Trophoblast cell (in vitro differentiated cells and primary cell): ENCODE measurements around the gene PRKCE.

Source experiments
- DNase-seq, 2 donors: peaks; one replicate each; pipeline ENCODE4 v3.0.0-alpha.2; 2016
- H2AFZ ChIP-seq: 2 replicates; pipeline ENCODE4 v1.6.1; 2013; ENCODE audit warnings: low read length, moderate library complexity, mild to moderate bottlenecking; ENCODE audit not compliant: insufficient read depth, poor library complexity
- H2AK5ac ChIP-seq: 2 replicates; pipeline ENCODE4 v1.6.1; 2013; ENCODE audit warnings: mild to moderate bottlenecking, low read length
- H2BK120ac ChIP-seq: 2 replicates; pipeline ENCODE4 v1.6.1; 2013; ENCODE audit warnings: low read length, mild to moderate bottlenecking, moderate library complexity; ENCODE audit not compliant: insufficient read depth, poor library complexity
- H2BK12ac ChIP-seq: 2 replicates; pipeline ENCODE4 v1.6.1; 2013; ENCODE audit warnings: mild to moderate bottlenecking, low read length, moderate library complexity
- H2BK5ac ChIP-seq: 2 replicates; pipeline ENCODE4 v1.6.1; 2013; ENCODE audit warnings: low read length, low read depth, moderate library complexity, mild to moderate bottlenecking; ENCODE audit not compliant: poor library complexity
- H3K14ac ChIP-seq: 2 replicates; pipeline ENCODE4 v1.6.1; 2013; ENCODE audit warnings: mild to moderate bottlenecking, low read length
- H3K18ac ChIP-seq: 2 replicates; pipeline ENCODE4 v1.6.1; 2013; ENCODE audit warnings: mild to moderate bottlenecking, low read length
- H3K23ac ChIP-seq: 2 replicates; pipeline ENCODE4 v1.6.1; 2013; ENCODE audit warnings: low read length
- H3K27ac ChIP-seq: 2 replicates; pipeline ENCODE4 v1.5.1; 2013; ENCODE audit warnings: low read depth, mild to moderate bottlenecking, inconsistent platforms, low read length, moderate library complexity
- H3K27me3 ChIP-seq: 2 replicates; pipeline ENCODE4 v1.6.1; 2013; ENCODE audit warnings: inconsistent platforms, mild to moderate bottlenecking, low read length, moderate library complexity; ENCODE audit not compliant: insufficient read depth
- H3K36me3 ChIP-seq, 2 experiments: 1 replicate in 1 of 2; 2 replicates in 1 of 2; pipeline ENCODE4 v1.6.1; 2013; ENCODE audit warnings: low read length in 2 of 2, mild to moderate bottlenecking in 2 of 2, moderate library complexity in 1 of 2; ENCODE audit not compliant: insufficient read depth in 2 of 2, control insufficient read depth in 1 of 2
- H3K4ac ChIP-seq: 2 replicates; pipeline ENCODE4 v1.6.1; 2013; ENCODE audit warnings: low read depth, mild to moderate bottlenecking, low read length, moderate library complexity
- H3K4me1 ChIP-seq, 2 experiments: 1 replicate in 1 of 2; 2 replicates in 1 of 2; pipeline ENCODE4 v1.6.1; 2013; ENCODE audit warnings: low read length in 2 of 2, mild to moderate bottlenecking in 2 of 2, moderate library complexity in 1 of 2; ENCODE audit not compliant: insufficient read depth in 2 of 2, control insufficient read depth in 1 of 2
- H3K4me2 ChIP-seq: 2 replicates; pipeline ENCODE4 v1.6.1; 2013; ENCODE audit warnings: inconsistent platforms, mild to moderate bottlenecking, low read length, moderate library complexity
- H3K4me3 ChIP-seq: 2 replicates; pipeline ENCODE4 v1.5.1; 2013; ENCODE audit warnings: mild to moderate bottlenecking, low read depth, low read length, inconsistent platforms
- H3K79me1 ChIP-seq: one replicate; pipeline ENCODE4 v1.6.1; 2013; ENCODE audit warnings: low read length
- H3K79me2 ChIP-seq: 2 replicates; pipeline ENCODE4 v1.6.1; 2013; ENCODE audit warnings: low read length, mild to moderate bottlenecking; ENCODE audit not compliant: control insufficient read depth, insufficient read depth, poor library complexity
- H3K9ac ChIP-seq: 2 replicates; pipeline ENCODE4 v1.6.1; 2013; ENCODE audit warnings: mild to moderate bottlenecking, low read length
- H3K9me3 ChIP-seq: 2 replicates; pipeline ENCODE4 v1.6.1; 2013; ENCODE audit warnings: low read depth, mild to moderate bottlenecking, control low read depth, inconsistent platforms, low read length; ENCODE audit not compliant: insufficient read depth
- H4K12ac ChIP-seq: 2 replicates; pipeline ENCODE4 v1.6.1; 2013; ENCODE audit warnings: low read depth, mild to moderate bottlenecking, low read length, moderate library complexity
- H4K8ac ChIP-seq: 2 replicates; pipeline ENCODE4 v1.6.1; 2013; ENCODE audit warnings: low read depth, mild to moderate bottlenecking, low read length, moderate library complexity
- H4K91ac ChIP-seq: one replicate; pipeline ENCODE4 v1.6.1; 2013; ENCODE audit warnings: low read depth, mild to moderate bottlenecking, low read length, moderate library complexity
- WGBS: extraction: QIAGEN DNeasy Blood & Tissue Kit; methylation state at CpG from one replicate; pipeline ENCODE4 v1.1.7; 2013; ENCODE audit warnings: missing lambda C conversion rate; ENCODE audit not compliant: insufficient read length, insufficient coverage; ENCODE audit errors: extremely low coverage; 5-methylcytosine and 5-hydroxymethylcytosine counted together

The PRKCE gene

GRCh38 chr2:45910473-45911060 is 259.1 kb downstream of the PRKCE start:
- H3K9me3 ChIP-seq: no peaks in the 10 kb centered on the region
- no peak overlapping the region for H3K9ac ChIP-seq
- H3K14ac ChIP-seq: no peak overlapping the region
- no peaks in the 10 kb centered on the region for H3K79me2 ChIP-seq
- no peaks in the 10 kb centered on the region for H3K79me1 ChIP-seq
- no peak overlapping the region for H3K4me2 ChIP-seq
- H2BK120ac ChIP-seq: no peak overlapping the region
- no peak overlapping the region for H4K91ac ChIP-seq
- no CpG with 5 or more reads among the region's 7 CpGs for WGBS
- H3K27ac ChIP-seq: no peak overlapping the region
- no peak overlapping the region for H3K4me3 ChIP-seq
- no peaks in the 10 kb centered on the region for H3K36me3 ChIP-seq
- no peaks in the 10 kb centered on the region for H3K4me1 ChIP-seq
- H2BK12ac ChIP-seq: no peak overlapping the region
- H2BK5ac ChIP-seq: no peak overlapping the region
- H3K23ac ChIP-seq: no peak overlapping the region
- no peak overlapping the region for H2AK5ac ChIP-seq
- no peak overlapping the region for H3K4ac ChIP-seq
- H3K27me3 ChIP-seq: no peaks in the 10 kb centered on the region
- no peak overlapping the region for H3K18ac ChIP-seq
- no peak overlapping the region for H4K8ac ChIP-seq
- no peak overlapping the region for H2AFZ ChIP-seq
- DNase-seq: no peak
- no peak overlapping the region for H4K12ac ChIP-seq

- Histone ChIP-seq H3K27ac (no peak overlapping the region), H3K36me3 (no peaks in the 10 kb centered on the region), H3K79me1 (no peaks in the 10 kb centered on the region), H2BK120ac (no peak overlapping the region), H2BK12ac (no peak overlapping the region), H3K18ac (no peak overlapping the region), H3K4me1 (no peaks in the 10 kb centered on the region), H3K79me2 (no peaks in the 10 kb centered on the region), H2AK5ac (no peak overlapping the region), H2BK5ac (no peak overlapping the region), H4K8ac (no peak overlapping the region), H3K9me3 (no peaks in the 10 kb centered on the region), H3K9ac (no peak overlapping the region), H3K4ac (no peak overlapping the region), H4K12ac (no peak overlapping the region), H3K4me2 (no peak overlapping the region), H4K91ac (no peak overlapping the region), H3K14ac (no peak overlapping the region), H3K4me3 (no peak overlapping the region), H3K27me3 (no peaks in the 10 kb centered on the region), H3K23ac (no peak overlapping the region), H2AFZ (no peak overlapping the region)
- WGBS: no CpG with 5 or more reads among the region's 3 CpGs
- no peak for DNase-seq
These were observed 260.1 kb downstream of the PRKCE start for GRCh38 chr2:45911538-45911937.

- Histone ChIP-seq H2BK120ac (no peak overlapping the region), H3K4me2 (no peak overlapping the region), H4K8ac (no peak overlapping the region), H2BK12ac (no peak overlapping the region), H4K91ac (no peak overlapping the region), H2AK5ac (no peak overlapping the region), H3K27me3 (no peaks in the 10 kb centered on the region), H3K9ac (no peak overlapping the region), H3K4ac (no peak overlapping the region), H3K23ac (peak overlapping the region; percentile 76), H3K4me1 (no peaks in the 10 kb centered on the region), H3K4me3 (no peak overlapping the region), H2AFZ (no peak overlapping the region), H3K9me3 (no peaks in the 10 kb centered on the region), H3K18ac (no peak overlapping the region), H2BK5ac (no peak overlapping the region), H3K27ac (no peak overlapping the region), H3K79me1 (no peaks in the 10 kb centered on the region), H4K12ac (no peak overlapping the region), H3K79me2 (no peaks in the 10 kb centered on the region), H3K14ac (no peak overlapping the region), H3K36me3 (no peaks in the 10 kb centered on the region)
- no CpG with 5 or more reads among the region's 5 CpGs for WGBS
- no peak for DNase-seq
These were observed 260.6 kb downstream of the PRKCE start for GRCh38 chr2:45912109-45912508.

GRCh38 chr2:45913539-45913938 is 262.1 kb downstream of the PRKCE start:
- H3K27ac ChIP-seq: no peak overlapping the region
- no peaks in the 10 kb centered on the region for H3K79me2 ChIP-seq

More at GRCh38 chr2:45913539-45913938, 262.1 kb downstream of the PRKCE start:
- no peak overlapping the region for H3K4me3 ChIP-seq
- no peaks in the 10 kb centered on the region for H3K36me3 ChIP-seq
- H2BK5ac ChIP-seq: no peak overlapping the region
- H2BK120ac ChIP-seq: no peak overlapping the region
- no peaks in the 10 kb centered on the region for H3K27me3 ChIP-seq
- no CpG with 5 or more reads among the region's 2 CpGs for WGBS
- H3K18ac ChIP-seq: no peak overlapping the region
- H3K23ac ChIP-seq: no peak overlapping the region
- H3K9me3 ChIP-seq: no peaks in the 10 kb centered on the region
- no peak overlapping the region for H3K4me2 ChIP-seq
- no peak overlapping the region for H4K8ac ChIP-seq
- no peaks in the 10 kb centered on the region for H3K79me1 ChIP-seq
- no peak overlapping the region for H4K91ac ChIP-seq
- no peak overlapping the region for H2AK5ac ChIP-seq
- no peaks in the 10 kb centered on the region for H3K4me1 ChIP-seq
- H2AFZ ChIP-seq: no peak overlapping the region
- H3K9ac ChIP-seq: no peak overlapping the region
- no peak overlapping the region for H3K4ac ChIP-seq
- no peak for DNase-seq
- no peak overlapping the region for H2BK12ac ChIP-seq
- no peak overlapping the region for H3K14ac ChIP-seq
- H4K12ac ChIP-seq: no peak overlapping the region
